ENCODE results near the gene GMDS.

GMDS gene

GRCh38 chr6:1820714-1821113 lies 424.7 kb downstream of the GMDS start:
- DNase-seq: no peak

- no peak for DNase-seq
Measured at GRCh38 chr6:1820165-1820564, 425.2 kb downstream of the GMDS start.

- no peak for DNase-seq
Measured at GRCh38 chr6:1819007-1819406, 426.4 kb downstream of the GMDS start.

GRCh38 chr6:1817033-1817761 lies 428.2 kb downstream of the GMDS start:
- no peak for DNase-seq

- no peak for DNase-seq
Measured at GRCh38 chr6:1815827-1816452, 429.5 kb downstream of the GMDS start.

GRCh38 chr6:1814279-1814678 lies 431.1 kb downstream of the GMDS start:
- no peak for DNase-seq

- DNase-seq: no peak
Measured at GRCh38 chr6:1812487-1812886, 432.9 kb downstream of the GMDS start.

- no peak for DNase-seq
Measured at GRCh38 chr6:1812034-1812433, 433.4 kb downstream of the GMDS start.

GRCh38 chr6:1810880-1811279 lies 434.5 kb downstream of the GMDS start:
- DNase-seq: no peak

- DNase-seq: no peak
Measured at GRCh38 chr6:1809291-1809988, 436.0 kb downstream of the GMDS start.

GRCh38 chr6:1806935-1807334 lies 438.5 kb downstream of the GMDS start:
- no peak for DNase-seq

GRCh38 chr6:1802491-1803395 lies 442.7 kb downstream of the GMDS start:
- no peak for DNase-seq

- no peak for DNase-seq
Measured at GRCh38 chr6:1801401-1801800, 444.0 kb downstream of the GMDS start.

GRCh38 chr6:1800845-1801244 lies 444.6 kb downstream of the GMDS start:
- DNase-seq: no peak

GRCh38 chr6:1798965-1799325 lies 446.5 kb downstream of the GMDS start:
- no peak for DNase-seq

- DNase-seq: no peak
Measured at GRCh38 chr6:1798303-1798964, 447.0 kb downstream of the GMDS start.

GRCh38 chr6:1797801-1798200 lies 447.6 kb downstream of the GMDS start:
- no peak for DNase-seq

- DNase-seq: no peak
Measured at GRCh38 chr6:1796706-1797529, 448.5 kb downstream of the GMDS start.

GRCh38 chr6:1795910-1796309 lies 449.5 kb downstream of the GMDS start:
- no peak for DNase-seq

- peak; percentile 79 for DNase-seq
Measured at GRCh38 chr6:1792989-1793388, 452.4 kb downstream of the GMDS start.

GRCh38 chr6:1790684-1791083 lies 454.7 kb downstream of the GMDS start:
- DNase-seq: no peak

- peak; percentile 52 for DNase-seq
Measured at GRCh38 chr6:1789092-1789491, 456.3 kb downstream of the GMDS start.

Data from hematopoietic multipotent progenitor cell treated with erythropoietin and hydrocortisone succinate and interleukin-3 and kit ligand, for 6 days (in vitro differentiated cells).